HEK293 (cell line): ENCODE data around the gene ZSCAN30.

Experiments used
- HOXA7 ChIP-seq: sonication (generic); formaldehyde crosslinking; IDR thresholded peaks from 2 replicates; pipeline ENCODE4 v1.8.1; 2022; ENCODE audit warnings: missing genetic modification reagents, borderline replicate concordance
- SALL2 ChIP-seq: fragments of 450-650 bp; formaldehyde crosslinking; IDR thresholded peaks from 2 replicates; pipeline ENCODE4 v1.5.0; 2017; ENCODE audit warnings: missing biosample characterization, mild to moderate bottlenecking, missing genetic modification characterization, borderline replicate concordance
- SP2 ChIP-seq: fragments of 450-650 bp; formaldehyde crosslinking; IDR thresholded peaks from 2 replicates; pipeline ENCODE4 v1.5.1; 2016; ENCODE audit warnings: missing biosample characterization, missing genetic modification characterization
- YY1 ChIP-seq: fragments of 450-650 bp; formaldehyde crosslinking; IDR thresholded peaks from 2 replicates; pipeline ENCODE4 v1.5.1; 2018; ENCODE audit warnings: missing biosample characterization, missing genetic modification characterization
- ZBTB21 ChIP-seq: fragments of 450-650 bp; formaldehyde crosslinking; IDR thresholded peaks from 2 replicates; pipeline ENCODE4 v1.5.1; 2017; ENCODE audit warnings: missing biosample characterization, missing genetic modification characterization
- ZNF121 ChIP-seq: fragments of 450-650 bp; formaldehyde crosslinking; IDR thresholded peaks from 2 replicates; pipeline ENCODE4 v1.5.1; 2016; ENCODE audit warnings: missing biosample characterization, missing genetic modification characterization
- ZNF133 ChIP-seq: fragments of 450-650 bp; formaldehyde crosslinking; IDR thresholded peaks from 2 replicates; pipeline ENCODE4 v1.5.1; 2016; ENCODE audit warnings: missing biosample characterization, missing genetic modification characterization
- ZNF174 ChIP-seq: fragments of 450-650 bp; formaldehyde crosslinking; IDR thresholded peaks from 2 replicates; pipeline ENCODE4 v1.5.0; 2017; ENCODE audit warnings: missing biosample characterization, mild to moderate bottlenecking, missing genetic modification characterization
- ZNF354C ChIP-seq: fragments of 450-650 bp; formaldehyde crosslinking; IDR thresholded peaks from 2 replicates; pipeline ENCODE4 v1.5.1; 2016; ENCODE audit warnings: missing biosample characterization, missing genetic modification characterization, low read depth, borderline replicate concordance
- ZNF629 ChIP-seq: fragments of 450-650 bp; formaldehyde crosslinking; IDR thresholded peaks from 2 replicates; pipeline ENCODE4 v1.5.1; 2017; ENCODE audit warnings: missing biosample characterization, missing genetic modification characterization
- ZXDB ChIP-seq: fragments of 450-650 bp; formaldehyde crosslinking; IDR thresholded peaks from 2 replicates; pipeline ENCODE4 v1.5.1; 2016; ENCODE audit warnings: missing biosample characterization, missing genetic modification characterization
- TF ChIP-seq, protein P1 (sequence below): fragments of 450-650 bp; formaldehyde crosslinking; IDR thresholded peaks from 2 replicates; pipeline ENCODE4 v1.5.1; 2016; ENCODE audit warnings: missing biosample characterization, missing genetic modification characterization
- TF ChIP-seq, protein P2 (sequence below): fragments of 450-650 bp; formaldehyde crosslinking; IDR thresholded peaks from 2 replicates; pipeline ENCODE4 v1.5.1; 2016; ENCODE audit warnings: missing biosample characterization, missing genetic modification characterization
- TF ChIP-seq, protein P3 (sequence below): fragments of 450-650 bp; formaldehyde crosslinking; IDR thresholded peaks from 2 replicates; pipeline ENCODE4 v1.5.1; 2016; ENCODE audit warnings: missing biosample characterization, missing genetic modification characterization

DNA sequence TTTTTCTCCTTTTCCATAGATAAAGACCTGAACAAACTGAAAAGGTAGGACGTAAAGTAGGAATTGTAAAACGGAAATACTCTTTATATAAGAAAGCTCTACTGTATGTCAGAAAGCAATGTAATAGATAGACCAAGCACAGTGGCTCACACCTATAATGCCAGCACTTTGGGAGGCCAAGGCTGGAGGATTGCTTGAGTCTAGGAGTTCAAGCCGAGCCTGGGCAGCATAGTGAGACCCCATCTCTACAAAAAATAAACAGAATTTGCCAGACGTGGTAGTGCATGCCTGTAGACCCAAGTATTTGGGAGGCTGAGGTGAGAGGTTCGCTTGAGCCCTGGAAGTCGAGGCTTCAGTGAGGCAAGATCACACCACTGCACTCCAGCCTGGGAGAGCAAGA is 41.6 kb downstream of the ZSCAN30 start:
- TF ChIP-seq, protein P1, sequence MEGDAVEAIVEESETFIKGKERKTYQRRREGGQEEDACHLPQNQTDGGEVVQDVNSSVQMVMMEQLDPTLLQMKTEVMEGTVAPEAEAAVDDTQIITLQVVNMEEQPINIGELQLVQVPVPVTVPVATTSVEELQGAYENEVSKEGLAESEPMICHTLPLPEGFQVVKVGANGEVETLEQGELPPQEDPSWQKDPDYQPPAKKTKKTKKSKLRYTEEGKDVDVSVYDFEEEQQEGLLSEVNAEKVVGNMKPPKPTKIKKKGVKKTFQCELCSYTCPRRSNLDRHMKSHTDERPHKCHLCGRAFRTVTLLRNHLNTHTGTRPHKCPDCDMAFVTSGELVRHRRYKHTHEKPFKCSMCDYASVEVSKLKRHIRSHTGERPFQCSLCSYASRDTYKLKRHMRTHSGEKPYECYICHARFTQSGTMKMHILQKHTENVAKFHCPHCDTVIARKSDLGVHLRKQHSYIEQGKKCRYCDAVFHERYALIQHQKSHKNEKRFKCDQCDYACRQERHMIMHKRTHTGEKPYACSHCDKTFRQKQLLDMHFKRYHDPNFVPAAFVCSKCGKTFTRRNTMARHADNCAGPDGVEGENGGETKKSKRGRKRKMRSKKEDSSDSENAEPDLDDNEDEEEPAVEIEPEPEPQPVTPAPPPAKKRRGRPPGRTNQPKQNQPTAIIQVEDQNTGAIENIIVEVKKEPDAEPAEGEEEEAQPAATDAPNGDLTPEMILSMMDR (tag by site-specific recombination): no peak
- no peak for TF ChIP-seq ZNF354C (tag by site-specific recombination)
- TF ChIP-seq ZNF629 (tag by site-specific recombination): no peak
- 0 out of 2 replicates have a peak, but pooled peaks have one; percentile 11 for TF ChIP-seq ZNF121 (tag by site-specific recombination)
- TF ChIP-seq, protein P2, sequence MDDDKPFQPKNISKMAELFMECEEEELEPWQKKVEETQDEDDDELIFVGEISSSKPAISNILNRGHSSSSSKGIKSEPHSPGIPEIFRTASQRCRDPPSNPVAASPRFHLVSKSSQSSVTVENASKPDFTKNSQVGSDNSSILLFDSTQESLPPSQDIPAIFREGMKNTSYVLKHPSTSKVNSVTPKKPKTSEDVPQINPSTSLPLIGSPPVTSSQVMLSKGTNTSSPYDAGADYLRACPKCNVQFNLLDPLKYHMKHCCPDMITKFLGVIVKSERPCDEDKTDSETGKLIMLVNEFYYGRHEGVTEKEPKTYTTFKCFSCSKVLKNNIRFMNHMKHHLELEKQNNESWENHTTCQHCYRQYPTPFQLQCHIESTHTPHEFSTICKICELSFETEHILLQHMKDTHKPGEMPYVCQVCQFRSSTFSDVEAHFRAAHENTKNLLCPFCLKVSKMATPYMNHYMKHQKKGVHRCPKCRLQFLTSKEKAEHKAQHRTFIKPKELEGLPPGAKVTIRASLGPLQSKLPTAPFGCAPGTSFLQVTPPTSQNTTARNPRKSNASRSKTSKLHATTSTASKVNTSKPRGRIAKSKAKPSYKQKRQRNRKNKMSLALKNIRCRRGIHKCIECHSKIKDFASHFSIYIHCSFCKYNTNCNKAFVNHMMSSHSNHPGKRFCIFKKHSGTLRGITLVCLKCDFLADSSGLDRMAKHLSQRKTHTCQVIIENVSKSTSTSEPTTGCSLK (tag by site-specific recombination): no peak
- TF ChIP-seq ZNF174 (tag by site-specific recombination): no peak
- TF ChIP-seq ZNF133: no peak
- TF ChIP-seq YY1 (tag by site-specific recombination): no peak
- TF ChIP-seq ZBTB21 (tag by site-specific recombination): no peak
- no peak for TF ChIP-seq HOXA7 (CRISPR knock-in tag)
- no peak for TF ChIP-seq SP2 (tag by site-specific recombination)
- TF ChIP-seq ZXDB (tag by site-specific recombination): no peak
- TF ChIP-seq SALL2: no peak
- TF ChIP-seq, protein P3, sequence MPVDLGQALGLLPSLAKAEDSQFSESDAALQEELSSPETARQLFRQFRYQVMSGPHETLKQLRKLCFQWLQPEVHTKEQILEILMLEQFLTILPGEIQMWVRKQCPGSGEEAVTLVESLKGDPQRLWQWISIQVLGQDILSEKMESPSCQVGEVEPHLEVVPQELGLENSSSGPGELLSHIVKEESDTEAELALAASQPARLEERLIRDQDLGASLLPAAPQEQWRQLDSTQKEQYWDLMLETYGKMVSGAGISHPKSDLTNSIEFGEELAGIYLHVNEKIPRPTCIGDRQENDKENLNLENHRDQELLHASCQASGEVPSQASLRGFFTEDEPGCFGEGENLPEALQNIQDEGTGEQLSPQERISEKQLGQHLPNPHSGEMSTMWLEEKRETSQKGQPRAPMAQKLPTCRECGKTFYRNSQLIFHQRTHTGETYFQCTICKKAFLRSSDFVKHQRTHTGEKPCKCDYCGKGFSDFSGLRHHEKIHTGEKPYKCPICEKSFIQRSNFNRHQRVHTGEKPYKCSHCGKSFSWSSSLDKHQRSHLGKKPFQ (tag by site-specific recombination): no peak
